ENCODE results near the gene KMT5C.

DNA sequence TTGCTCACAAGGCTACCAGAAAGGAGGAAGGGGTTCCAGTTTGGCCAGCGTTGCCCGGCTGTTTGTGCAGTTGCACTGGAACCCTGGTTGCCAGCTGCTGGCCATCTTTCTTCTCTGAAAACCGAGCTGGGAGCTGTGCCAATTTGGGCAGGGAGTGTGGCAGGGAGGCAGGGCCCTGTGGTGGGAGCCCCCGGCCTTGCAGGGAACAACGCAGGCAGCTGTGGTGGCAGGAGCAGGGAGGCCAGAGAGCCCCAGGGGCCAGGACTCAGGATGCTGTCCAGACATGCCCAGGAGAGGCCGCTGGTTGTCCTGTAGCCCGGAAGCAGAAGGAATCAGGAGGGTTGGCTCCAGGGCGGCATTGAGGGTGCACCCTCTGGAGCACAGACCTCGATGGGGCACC lies 4.8 kb downstream of the KMT5C start:
- TF ChIP-seq CTCF (IDR thresholded peaks at IDR 0.05) (no peak), POLR2A (IDR thresholded peaks at IDR 0.05) (no peak), EP300 (IDR thresholded peaks at IDR 0.05) (no peak), POLR2AphosphoS5 (IDR thresholded peaks at IDR 0.05) (no peak)

Measured in suprapubic skin (tissue), 4 donors.